Epithelial cell of esophagus (primary cell): Measurements from ENCODE around the gene KCNG4.

Experiments
- DNase-seq: peaks from one replicate; pipeline ENCODE4 v3.0.0; 2010; ENCODE audit warnings: low read depth
- H3K4me3 ChIP-seq: 2 replicates; pipeline ENCODE4 v1.5.1; 2011; ENCODE audit warnings: mild to moderate bottlenecking, low read length, control low read depth
- CTCF ChIP-seq: IDR thresholded peaks from 2 replicates; pipeline ENCODE4 v1.5.1; 2011; ENCODE audit warnings: low read depth, mild to moderate bottlenecking, low read length, control low read depth, inconsistent platforms; ENCODE audit not compliant: insufficient read depth; ENCODE audit errors: missing control alignments

KCNG4 gene

GRCh38 chr16:84175350-84176081 lies 64.3 kb downstream of the KCNG4 start:
- DNase-seq: peak; percentile 75
- TF ChIP-seq CTCF: peak; percentile 88
- no peak overlapping the region for H3K4me3 ChIP-seq

- no peak for TF ChIP-seq CTCF
- H3K4me3 ChIP-seq: no peak overlapping the region
- no peak for DNase-seq
Measured at GRCh38 chr16:84174396-84174795, 65.4 kb downstream of the KCNG4 start.

GRCh38 chr16:84169765-84170310 lies 70.0 kb downstream of the KCNG4 start:
- DNase-seq: no peak
- no peak overlapping the region for H3K4me3 ChIP-seq
- no peak for TF ChIP-seq CTCF
